Ascending aorta (tissue), 2 donors: ENCODE data around the gene TMEFF1. TPM values are rescaled to one million over a fixed set of nuclear protein-coding genes. Genes with fewer than 3 reads are reported as not detected.

Experiments
- DNase-seq, 2 donors: peaks; one replicate each; pipeline ENCODE4 v3.0.0-alpha.2; 2019; ENCODE audit warnings: low spot score in 2 of 2
- H3K27ac ChIP-seq, 2 donors: fragments of 200-600 bp; sonication (generic); one replicate each; pipeline ENCODE4 v1.5.1; 2016 to 2017; ENCODE audit warnings: mild to moderate bottlenecking in 1 of 2
- H3K27me3 ChIP-seq: fragments of 200-600 bp; sonication (generic); one replicate; pipeline ENCODE4 v1.5.1; 2017
- H3K36me3 ChIP-seq, 2 donors: fragments of 200-600 bp; sonication (generic); one replicate each; pipeline ENCODE4 v1.5.1; 2016
- H3K4me1 ChIP-seq, 2 donors: fragments of 200-600 bp; sonication (generic); one replicate each; pipeline ENCODE4 v1.5.1; 2016 to 2017; ENCODE audit warnings: mild to moderate bottlenecking in 1 of 2
- H3K4me3 ChIP-seq, 2 donors: fragments of 200-600 bp; sonication (generic); one replicate each; pipeline ENCODE4 v1.5.1; 2016 to 2017; ENCODE audit warnings: mild to moderate bottlenecking in 1 of 2
- H3K9me3 ChIP-seq, 2 donors: fragments of 200-600 bp; sonication (generic); one replicate each; pipeline ENCODE4 v1.5.1; 2016
- intact Hi-C: fragments of 100-400 bp; cut with DNase I; formaldehyde crosslinking; loops from one replicate; pipeline ENCODE4 v1.15.1; 2023
- total RNA-seq: library from RNA; depleted of rRNA; stranded (reverse); fragments of >200 nt; gene quantifications from one replicate; pipeline ENCODE4 v1.1.0, GENCODE V29; 2016
- TF ChIP-seq, protein P1 (sequence below), 3 experiments: fragments of 200-600 bp in 2 of 3; fragments of 450-650 bp in 1 of 3; sonication (generic) in 2 of 3; IDR thresholded peaks; one replicate each; pipeline ENCODE4 v1.5.1; 2016 to 2019; ENCODE audit warnings: antibody characterized with exemption in 3 of 3, mild to moderate bottlenecking in 1 of 3, moderate library complexity in 1 of 3

The TMEFF1 gene
- total RNA-seq, 1 donor from 2014 or later, result not detected

DNA sequence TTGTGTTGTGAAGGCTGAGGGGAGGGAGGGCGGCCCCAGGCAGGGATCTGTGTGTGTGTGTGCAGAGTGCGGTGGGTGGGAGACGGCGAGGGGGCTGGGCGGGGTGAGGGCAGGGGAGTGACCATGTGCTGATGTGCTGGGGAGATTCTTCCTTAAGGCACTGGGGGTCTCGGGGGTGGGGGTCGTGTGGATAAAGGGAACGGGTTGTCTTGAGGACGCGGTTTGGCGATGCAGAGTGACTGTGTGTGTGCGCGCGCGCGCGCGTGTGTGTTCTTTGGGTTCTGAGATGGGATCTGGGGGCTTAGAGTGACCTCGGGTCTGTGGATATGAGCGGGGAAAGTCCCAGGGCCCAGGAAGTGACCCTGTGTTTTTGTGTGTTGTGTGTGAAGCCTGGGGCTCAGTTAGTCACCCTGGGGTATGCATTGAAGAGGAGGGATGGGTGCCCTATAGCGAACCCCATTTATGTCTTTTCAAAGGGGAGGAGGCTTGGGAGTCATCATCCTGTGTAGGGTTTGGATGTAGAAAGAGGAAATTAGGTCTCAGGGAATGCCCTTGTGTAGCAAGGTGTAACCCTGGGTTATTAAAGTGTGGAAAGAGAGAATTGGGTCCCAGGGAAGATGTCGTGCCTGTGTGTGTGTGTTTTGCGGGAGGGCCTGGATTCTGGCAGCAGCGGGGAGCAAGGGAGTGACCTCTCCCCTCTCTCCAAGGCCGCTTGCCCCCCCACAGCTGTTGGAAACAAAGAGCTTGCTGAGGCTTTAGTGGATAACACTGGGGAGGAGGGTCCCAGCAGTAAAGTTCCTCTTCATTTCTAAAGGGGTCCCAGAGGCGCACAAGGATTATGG, 1.4 kb downstream of the TMEFF1 start:
- Histone ChIP-seq H3K4me1 (peaks cover 4 to 5% of the 10 kb centered on the region in 2 donors), H3K27me3 (no peaks in the 10 kb centered on the region), H3K4me3 (peak overlapping the region; percentile 69 to 90), H3K9me3 (no peaks in the 10 kb centered on the region), H3K27ac (no peak overlapping the region), H3K36me3 (no peaks in the 10 kb centered on the region)
- DNase-seq, result no peak
- TF ChIP-seq, protein P1, sequence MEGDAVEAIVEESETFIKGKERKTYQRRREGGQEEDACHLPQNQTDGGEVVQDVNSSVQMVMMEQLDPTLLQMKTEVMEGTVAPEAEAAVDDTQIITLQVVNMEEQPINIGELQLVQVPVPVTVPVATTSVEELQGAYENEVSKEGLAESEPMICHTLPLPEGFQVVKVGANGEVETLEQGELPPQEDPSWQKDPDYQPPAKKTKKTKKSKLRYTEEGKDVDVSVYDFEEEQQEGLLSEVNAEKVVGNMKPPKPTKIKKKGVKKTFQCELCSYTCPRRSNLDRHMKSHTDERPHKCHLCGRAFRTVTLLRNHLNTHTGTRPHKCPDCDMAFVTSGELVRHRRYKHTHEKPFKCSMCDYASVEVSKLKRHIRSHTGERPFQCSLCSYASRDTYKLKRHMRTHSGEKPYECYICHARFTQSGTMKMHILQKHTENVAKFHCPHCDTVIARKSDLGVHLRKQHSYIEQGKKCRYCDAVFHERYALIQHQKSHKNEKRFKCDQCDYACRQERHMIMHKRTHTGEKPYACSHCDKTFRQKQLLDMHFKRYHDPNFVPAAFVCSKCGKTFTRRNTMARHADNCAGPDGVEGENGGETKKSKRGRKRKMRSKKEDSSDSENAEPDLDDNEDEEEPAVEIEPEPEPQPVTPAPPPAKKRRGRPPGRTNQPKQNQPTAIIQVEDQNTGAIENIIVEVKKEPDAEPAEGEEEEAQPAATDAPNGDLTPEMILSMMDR (IDR thresholded peaks at IDR 0.05), result no peak
- intact Hi-C loops, result no loop called here

DNA sequence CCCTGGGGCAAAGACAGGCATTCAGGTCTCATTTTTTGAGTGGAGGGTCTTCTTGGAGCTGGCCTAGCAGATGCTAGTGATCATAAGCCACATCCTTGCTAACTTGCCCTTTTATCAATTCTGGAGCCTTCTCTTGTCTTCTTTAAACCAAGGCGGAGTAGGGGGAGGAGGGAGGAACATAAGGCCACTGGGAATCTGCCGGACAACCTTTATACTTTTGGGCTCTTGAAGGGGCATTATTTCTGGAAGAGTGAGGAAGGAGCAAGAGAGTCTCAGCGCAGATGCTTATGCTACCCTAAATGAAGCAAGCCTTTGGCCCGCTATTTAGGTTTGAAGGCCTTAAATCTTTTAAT, 2.0 kb downstream of the TMEFF1 start:
- Histone ChIP-seq H3K27me3 (no peaks in the 10 kb centered on the region), H3K36me3 (no peaks in the 10 kb centered on the region), H3K27ac (no peak overlapping the region), H3K4me1 (peaks cover 4 to 5% of the 10 kb centered on the region in 2 donors), H3K9me3 (no peaks in the 10 kb centered on the region), H3K4me3 (no peak overlapping the region)
- no peak for DNase-seq
- TF ChIP-seq, protein P1 (IDR thresholded peaks at IDR 0.05), result no peak
- intact Hi-C loops, result no loop called here

DNA sequence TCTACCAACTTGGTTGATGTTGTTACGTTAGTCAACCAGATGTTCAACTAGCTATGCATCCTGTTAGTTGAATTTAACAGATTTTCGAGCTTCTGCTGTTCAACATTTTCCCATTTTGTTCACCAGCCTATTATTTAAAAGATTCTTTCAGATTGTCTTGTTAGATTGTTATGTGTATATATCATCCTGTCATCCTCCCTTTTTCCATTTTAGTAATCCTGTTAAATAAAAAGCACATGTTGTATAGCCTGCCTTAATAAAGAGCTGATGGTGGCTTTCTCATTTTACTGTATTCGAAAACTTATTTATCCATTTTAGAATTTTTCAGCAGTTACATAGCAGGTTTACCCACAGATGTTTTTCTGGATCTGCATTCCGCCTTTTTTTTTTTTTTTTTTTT, 4.3 kb downstream of the TMEFF1 start:
- no peak overlapping the region for H3K27ac ChIP-seq
- H3K36me3 ChIP-seq, result no peaks in the 10 kb centered on the region
- TF ChIP-seq, protein P1 (IDR thresholded peaks at IDR 0.05), result no peak
- no peaks in the 10 kb centered on the region for H3K27me3 ChIP-seq
- H3K9me3 ChIP-seq, result no peaks in the 10 kb centered on the region
- no peak for DNase-seq
- intact Hi-C loops, result no loop called here
- no peak overlapping the region for H3K4me3 ChIP-seq
- peaks cover 4 to 5% of the 10 kb centered on the region in 2 donors for H3K4me1 ChIP-seq

DNA sequence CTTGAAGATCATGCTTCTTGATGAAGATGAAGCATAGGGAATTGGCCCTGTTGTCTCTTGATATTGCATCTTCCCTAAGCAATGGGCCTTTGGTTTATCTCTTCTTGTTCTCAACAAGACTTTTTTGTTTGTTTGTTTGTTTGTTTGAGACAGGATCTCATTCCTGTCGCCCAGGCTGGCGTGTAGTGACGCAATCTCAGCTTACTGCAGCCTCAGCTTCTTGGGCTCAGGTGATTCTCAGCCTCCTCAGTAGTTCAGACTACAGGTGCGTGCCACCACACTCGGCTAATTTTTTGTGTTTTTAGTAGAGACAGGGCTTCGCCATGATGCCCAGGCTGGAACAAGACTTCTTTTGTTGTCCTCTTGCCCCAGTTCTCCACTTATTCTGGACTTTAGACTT, 5.2 kb downstream of the TMEFF1 start:
- intact Hi-C loops, result no loop called here
- Histone ChIP-seq H3K27ac (no peak overlapping the region), H3K36me3 (no peaks in the 10 kb centered on the region), H3K9me3 (no peaks in the 10 kb centered on the region), H3K4me3 (no peak overlapping the region), H3K4me1 (peaks cover 4 to 5% of the 10 kb centered on the region in 2 donors), H3K27me3 (no peaks in the 10 kb centered on the region)
- TF ChIP-seq, protein P1 (IDR thresholded peaks at IDR 0.05), result no peak
- DNase-seq, result no peak

DNA sequence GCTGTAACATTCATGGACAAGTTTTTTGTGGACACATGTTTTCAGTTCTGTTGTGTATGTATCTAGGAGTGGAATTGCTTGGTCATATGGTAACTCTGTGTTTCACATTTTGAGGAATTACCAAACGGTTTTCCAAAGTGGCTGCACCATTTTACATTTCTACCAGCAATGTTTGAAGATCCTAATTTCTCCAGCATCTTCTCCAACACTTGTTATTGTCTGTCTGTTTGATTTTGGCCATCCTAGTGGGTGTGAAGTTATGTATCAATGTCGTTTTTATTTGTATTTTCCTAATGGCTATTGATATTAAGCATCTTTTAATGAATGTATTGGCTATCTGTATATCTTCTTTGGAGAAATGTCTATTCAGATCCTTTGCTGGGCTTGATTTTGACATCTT, 6.9 kb downstream of the TMEFF1 start:
- Histone ChIP-seq H3K4me3 (no peak overlapping the region), H3K36me3 (no peaks in the 10 kb centered on the region), H3K27me3 (no peaks in the 10 kb centered on the region), H3K27ac (no peak overlapping the region), H3K4me1 (no peaks in the 10 kb centered on the region), H3K9me3 (no peaks in the 10 kb centered on the region)
- DNase-seq, result no peak
- TF ChIP-seq, protein P1 (IDR thresholded peaks at IDR 0.05), result no peak
- intact Hi-C loops, result no loop called here
